ENCODE results near the gene SFXN1.

DNA sequence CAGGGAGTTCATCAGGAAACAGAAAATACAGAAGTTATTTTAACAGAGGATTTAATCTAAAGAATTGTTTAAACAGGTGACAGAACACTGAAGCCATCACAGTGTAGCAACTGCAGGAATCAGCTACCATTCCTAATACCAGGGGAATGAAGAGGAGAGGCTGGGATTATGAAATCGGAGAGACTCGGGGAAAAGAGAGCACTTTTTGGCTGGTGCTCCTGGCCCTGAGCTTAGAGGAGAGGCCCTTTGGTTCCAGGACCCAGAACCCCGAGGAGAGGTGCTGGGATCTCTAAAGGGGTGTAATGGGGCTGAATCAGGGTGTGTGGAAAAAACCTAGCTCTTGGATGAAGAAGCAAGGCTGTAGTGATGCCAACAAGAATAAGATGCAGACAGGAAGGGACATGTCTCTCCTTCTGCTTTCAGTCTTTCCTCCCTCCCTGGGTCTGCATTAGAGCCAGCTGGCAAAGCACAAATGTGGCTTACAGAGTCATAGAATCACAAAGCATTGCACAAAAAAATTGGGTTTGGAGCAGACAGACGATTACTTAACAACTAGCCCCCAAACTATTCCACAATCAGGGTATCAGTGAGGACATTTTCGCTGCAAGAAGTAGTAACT, 11.6 kb upstream of the SFXN1 start:
- no peak for TF ChIP-seq TAF1 (IDR thresholded peaks at IDR 0.05; ENCODE audit: borderline replicate concordance, low read depth, low read length)
- no peak for TF ChIP-seq POLR2A (IDR thresholded peaks at IDR 0.05; ENCODE audit: low read depth, low read length)

Measured in GM12892 (cell line).